Measurements from ENCODE around the gene HLA-F.

The HLA-F gene

GRCh38 chr6:29758761-29759160 is 35.5 kb downstream of the HLA-F start:
- Histone ChIP-seq H3K4me3 (no peak overlapping the region), H3K9ac (ENCODE audit: insufficient read length) (no peak overlapping the region), H3K36me3 (ENCODE audit: insufficient read depth, low read length) (no peaks in the 10 kb centered on the region), H3K9me3 (ENCODE audit: low read depth, low read length) (no peaks in the 10 kb centered on the region), H3K27ac (no peak overlapping the region)
- TF ChIP-seq FOXP2 (optimal IDR thresholded peaks at IDR 0.05; ENCODE audit: control extremely low read depth, extremely low read length, insufficient read depth) (no peak), POLR2AphosphoS5 (IDR thresholded peaks at IDR 0.05; ENCODE audit: borderline replicate concordance, low read depth, low read length) (no peak), EZH2 (IDR thresholded peaks at IDR 0.05) (no peak)
- no peak for DNase-seq (ENCODE audit: low read depth, low spot score)

GRCh38 chr6:29759457-29759856 is 36.2 kb downstream of the HLA-F start:
- TF ChIP-seq POLR2AphosphoS5 (IDR thresholded peaks at IDR 0.05; ENCODE audit: borderline replicate concordance, low read depth, low read length) (no peak), EZH2 (IDR thresholded peaks at IDR 0.05) (no peak), FOXP2 (optimal IDR thresholded peaks at IDR 0.05; ENCODE audit: control extremely low read depth, extremely low read length, insufficient read depth) (no peak)
- H3K27ac ChIP-seq = no peak overlapping the region
- H3K4me3 ChIP-seq = no peak overlapping the region
- DNase-seq (ENCODE audit: low read depth, low spot score) = no peak
- H3K36me3 ChIP-seq (ENCODE audit: insufficient read depth, low read length) = no peaks in the 10 kb centered on the region
- no peaks in the 10 kb centered on the region for H3K9me3 ChIP-seq (ENCODE audit: low read depth, low read length)
- H3K9ac ChIP-seq (ENCODE audit: insufficient read length) = no peak overlapping the region

- no peak for TF ChIP-seq POLR2AphosphoS5 (IDR thresholded peaks at IDR 0.05; ENCODE audit: borderline replicate concordance, low read depth, low read length)
- TF ChIP-seq EZH2 (IDR thresholded peaks at IDR 0.05) = no peak
- TF ChIP-seq FOXP2 (optimal IDR thresholded peaks at IDR 0.05; ENCODE audit: control extremely low read depth, extremely low read length, insufficient read depth) = no peak
- DNase-seq (ENCODE audit: low read depth, low spot score) = no peak
- Histone ChIP-seq H3K27ac (no peak overlapping the region), H3K36me3 (ENCODE audit: insufficient read depth, low read length) (no peaks in the 10 kb centered on the region), H3K9me3 (ENCODE audit: low read depth, low read length) (no peaks in the 10 kb centered on the region), H3K4me3 (no peak overlapping the region), H3K9ac (ENCODE audit: insufficient read length) (no peak overlapping the region)
Observed at GRCh38 chr6:29760328-29760727, 37.1 kb downstream of the HLA-F start.

- TF ChIP-seq FOXP2 (optimal IDR thresholded peaks at IDR 0.05; ENCODE audit: control extremely low read depth, extremely low read length, insufficient read depth) (no peak), EZH2 (IDR thresholded peaks at IDR 0.05) (no peak)
- Histone ChIP-seq H3K27ac (no peak overlapping the region), H3K9me3 (ENCODE audit: low read depth, low read length) (no peaks in the 10 kb centered on the region), H3K9ac (ENCODE audit: insufficient read length) (no peak overlapping the region), H3K36me3 (ENCODE audit: insufficient read depth, low read length) (no peaks in the 10 kb centered on the region), H3K4me3 (no peak overlapping the region)
- DNase-seq (ENCODE audit: low read depth, low spot score) = no peak
Observed at GRCh38 chr6:29762051-29762450, 38.8 kb downstream of the HLA-F start.

- H3K27ac ChIP-seq = no peak overlapping the region
- TF ChIP-seq POLR2AphosphoS5 (IDR thresholded peaks at IDR 0.05; ENCODE audit: borderline replicate concordance, low read depth, low read length) (no peak), FOXP2 (optimal IDR thresholded peaks at IDR 0.05; ENCODE audit: control extremely low read depth, extremely low read length, insufficient read depth) (no peak), EZH2 (IDR thresholded peaks at IDR 0.05) (no peak)
Observed at GRCh38 chr6:29762781-29763214, 39.6 kb downstream of the HLA-F start.

GRCh38 chr6:29763491-29764289 is 40.5 kb downstream of the HLA-F start:
- TF ChIP-seq POLR2AphosphoS5 (IDR thresholded peaks at IDR 0.05; ENCODE audit: borderline replicate concordance, low read depth, low read length) (no peak), FOXP2 (optimal IDR thresholded peaks at IDR 0.05; ENCODE audit: control extremely low read depth, extremely low read length, insufficient read depth) (no peak), EZH2 (IDR thresholded peaks at IDR 0.05) (no peak)
- DNase-seq (ENCODE audit: low read depth, low spot score) = no peak
- H3K27ac ChIP-seq = no peak overlapping the region
- H3K9ac ChIP-seq (ENCODE audit: insufficient read length) = no peak overlapping the region
- no peak overlapping the region for H3K4me3 ChIP-seq
- no peaks in the 10 kb centered on the region for H3K36me3 ChIP-seq (ENCODE audit: insufficient read depth, low read length)
- H3K9me3 ChIP-seq (ENCODE audit: low read depth, low read length) = no peaks in the 10 kb centered on the region

More at GRCh38 chr6:29762781-29763214, 39.6 kb downstream of the HLA-F start:
- Histone ChIP-seq H3K9ac (ENCODE audit: insufficient read length) (no peak overlapping the region), H3K36me3 (ENCODE audit: insufficient read depth, low read length) (no peaks in the 10 kb centered on the region), H3K9me3 (ENCODE audit: low read depth, low read length) (no peaks in the 10 kb centered on the region), H3K4me3 (no peak overlapping the region)
- no peak for DNase-seq (ENCODE audit: low read depth, low spot score)

GRCh38 chr6:29764422-29765196 is 41.4 kb downstream of the HLA-F start:
- Histone ChIP-seq H3K9ac (ENCODE audit: insufficient read length) (no peak overlapping the region), H3K9me3 (ENCODE audit: low read depth, low read length) (no peaks in the 10 kb centered on the region), H3K27ac (no peak overlapping the region), H3K36me3 (ENCODE audit: insufficient read depth, low read length) (no peaks in the 10 kb centered on the region), H3K4me3 (no peak overlapping the region)
- DNase-seq (ENCODE audit: low read depth, low spot score) = no peak
- TF ChIP-seq POLR2AphosphoS5 (IDR thresholded peaks at IDR 0.05; ENCODE audit: borderline replicate concordance, low read depth, low read length) = no peak
- no peak for TF ChIP-seq EZH2 (IDR thresholded peaks at IDR 0.05)
- TF ChIP-seq FOXP2 (optimal IDR thresholded peaks at IDR 0.05; ENCODE audit: control extremely low read depth, extremely low read length, insufficient read depth) = no peak

- Histone ChIP-seq H3K36me3 (ENCODE audit: insufficient read depth, low read length) (no peaks in the 10 kb centered on the region), H3K27ac (no peak overlapping the region), H3K9me3 (ENCODE audit: low read depth, low read length) (no peaks in the 10 kb centered on the region), H3K9ac (ENCODE audit: insufficient read length) (no peak overlapping the region), H3K4me3 (no peak overlapping the region)
- DNase-seq (ENCODE audit: low read depth, low spot score) = no peak
- TF ChIP-seq EZH2 (IDR thresholded peaks at IDR 0.05) (no peak), FOXP2 (optimal IDR thresholded peaks at IDR 0.05; ENCODE audit: control extremely low read depth, extremely low read length, insufficient read depth) (no peak), POLR2AphosphoS5 (IDR thresholded peaks at IDR 0.05; ENCODE audit: borderline replicate concordance, low read depth, low read length) (no peak)
Observed at GRCh38 chr6:29769336-29769735, 46.1 kb downstream of the HLA-F start.

Measured in SK-N-MC (cell line).